PC-3 (cell line): Measurements from ENCODE around the gene DDX42. TPM values are rescaled to one million over a fixed set of nuclear protein-coding genes. Genes with fewer than 3 reads are reported as not detected.
"Not testable (repeated sequence)": the region's sequence is repeated elsewhere in the genome, so short reads cannot be mapped to it uniquely, and the experiment has no call there.

Source experiments
- ATAC-seq: fragments of 200-7000 bp; cut with Tn5 transposase; 2 replicates; pipeline ENCODE4 v1.9.1; 2020; ENCODE audit warnings: mild to moderate bottlenecking, moderate library complexity
- BruUV-seq: library from RNA; stranded (reverse); fragments of 400-500 nt; replicated peaks from 2 replicates; lab custom pipeline; 2021; lab: Mats Ljungman, UMichigan
- CTCF ChIA-PET: fragments of 300-600 bp; sonication (Branson Sonifier 250); formaldehyde crosslinking; loops from one replicate; lab custom pipeline; 2022; ENCODE audit warnings: antibody characterized with exemption; lab: Charles Lee
- POLR2A ChIA-PET: fragments of 300-600 bp; sonication (Branson Sonifier 250); formaldehyde crosslinking; loops from one replicate; lab custom pipeline; 2022; ENCODE audit warnings: antibody characterized with exemption; ENCODE audit not compliant: unreplicated experiment; lab: Charles Lee
- DNase-seq: peaks from one replicate; pipeline ENCODE4 v3.0.0-alpha.2; 2015
- H2AFZ ChIP-seq: fragments of 300-600 bp; sonication (generic); 2 replicates; pipeline ENCODE4 v1.6.0; 2016; ENCODE audit warnings: antibody characterized with exemption, low read length
- H3F3A ChIP-seq: fragments of 300-600 bp; sonication (generic); one replicate; pipeline ENCODE4 v1.6.0; 2017; ENCODE audit warnings: antibody characterized with exemption, low read length, control low read depth, mild to moderate bottlenecking; ENCODE audit not compliant: unreplicated experiment
- H3K27ac ChIP-seq: fragments of 300-600 bp; sonication (generic); 2 replicates; pipeline ENCODE4 v1.5.1; 2016; ENCODE audit warnings: mild to moderate bottlenecking, low read length
- H3K27me3 ChIP-seq: fragments of 300-600 bp; sonication (generic); 2 replicates; pipeline ENCODE4 v1.6.1; 2016; ENCODE audit warnings: low read length, mixed read lengths
- H3K36me3 ChIP-seq: fragments of 300-600 bp; sonication (generic); 2 replicates; pipeline ENCODE4 v1.6.1; 2016; ENCODE audit warnings: low read depth, mixed run types, low read length, mixed read lengths
- H3K4me1 ChIP-seq: fragments of 300-600 bp; sonication (generic); 2 replicates; pipeline ENCODE4 v1.5.1; 2016; ENCODE audit warnings: low read length; ENCODE audit not compliant: insufficient read depth
- H3K4me2 ChIP-seq: fragments of 300-600 bp; sonication (generic); 2 replicates; pipeline ENCODE4 v1.6.0; 2016; ENCODE audit warnings: low read length
- H3K4me3 ChIP-seq: fragments of 300-600 bp; sonication (generic); 2 replicates; pipeline ENCODE4 v1.5.1; 2016; ENCODE audit warnings: mild to moderate bottlenecking, low read length, mixed read lengths
- H3K79me2 ChIP-seq: fragments of 300-600 bp; sonication (generic); 2 replicates; pipeline ENCODE4 v1.6.1; 2017; ENCODE audit warnings: low read length, mixed read lengths
- H3K9ac ChIP-seq: fragments of 300-600 bp; sonication (generic); 2 replicates; pipeline ENCODE4 v1.6.0; 2016; ENCODE audit warnings: mild to moderate bottlenecking, low read length
- H3K9me2 ChIP-seq: fragments of 300-600 bp; sonication (generic); replicated peaks from 2 replicates; pipeline ENCODE4 v1.6.1; 2016; ENCODE audit warnings: mixed run types, low read length, mixed read lengths
- H3K9me3 ChIP-seq: fragments of 300-600 bp; sonication (generic); 2 replicates; pipeline ENCODE4 v1.6.1; 2016; ENCODE audit warnings: low read length, mixed read lengths
- H4K20me1 ChIP-seq: fragments of 300-600 bp; sonication (generic); 2 replicates; pipeline ENCODE4 v1.6.1; 2016; ENCODE audit warnings: low read length, mixed read lengths
- CTCF ChIP-seq: fragments of 300-600 bp; sonication (generic); conservative IDR thresholded peaks from 2 replicates; pipeline ENCODE4 v1.5.1; 2017; ENCODE audit warnings: antibody characterized with exemption, low read depth, mild to moderate bottlenecking, low read length
- EZH2 ChIP-seq: fragments of 300-600 bp; sonication (generic); IDR thresholded peaks from one replicate; pipeline ENCODE4 v1.6.1; 2017; ENCODE audit warnings: antibody characterized with exemption, mild to moderate bottlenecking, low read length; ENCODE audit not compliant: unreplicated experiment
- EZH2phosphoT487 ChIP-seq: fragments of 300-600 bp; sonication (generic); IDR thresholded peaks from 2 replicates; pipeline ENCODE4 v1.6.1; 2018; ENCODE audit warnings: mild to moderate bottlenecking, antibody characterized with exemption, low read length, borderline replicate concordance
- intact Hi-C: fragments of 100-400 bp; cut with micrococcal nuclease; formaldehyde crosslinking; loops from 2 replicates; pipeline ENCODE4 v1.9.0; 2023
- total RNA-seq: library from RNA; depleted of rRNA; stranded (reverse); fragments of >200 nt; gene quantifications from 2 replicates; pipeline ENCODE4 v1.2.3, GENCODE V29; 2014

DDX42 gene
- total RNA-seq, 1 experiment from 2014 or later, result 72.4 TPM

- ATAC-seq (no peak), DNase-seq (no peak)
- Histone ChIP-seq H3K9ac (no peak overlapping the region), H3K79me2 (no peaks in the 10 kb centered on the region), H3K9me2 (no peaks in the 10 kb centered on the region), H3K4me3 (no peak overlapping the region), H4K20me1 (no peaks in the 10 kb centered on the region), H3K9me3 (no peaks in the 10 kb centered on the region), H3K4me1 (no peaks in the 10 kb centered on the region), H3K4me2 (no peak overlapping the region), H3K36me3 (no peaks in the 10 kb centered on the region), H3K27me3 (peaks cover 6% of the 10 kb centered on the region; the same call in 1 of the 2 replicates), H3F3A (no peaks in the 10 kb centered on the region), H2AFZ (no peak overlapping the region), H3K27ac (no peak overlapping the region)
- intact Hi-C loops, result no loop called here
- no TSS peak for BruUV-seq
- POLR2A ChIA-PET, result no interaction called here
- TF ChIP-seq EZH2phosphoT487, result no peak
- TF ChIP-seq EZH2, result no peak
- TF ChIP-seq CTCF, result no peak
- CTCF ChIA-PET, result no interaction called here
Observed at GRCh38 chr17:63855185-63855584, 81.2 kb downstream of the DDX42 start.

- H3K79me2 ChIP-seq, H3F3A ChIP-seq, H2AFZ ChIP-seq, H3K9me3 ChIP-seq, H3K9me2 ChIP-seq, H3K9ac ChIP-seq, H3K27me3 ChIP-seq, H3K36me3 ChIP-seq, intact Hi-C loops, H3K4me1 ChIP-seq, H4K20me1 ChIP-seq, BruUV-seq, H3K4me2 ChIP-seq, POLR2A ChIA-PET, H3K27ac ChIP-seq, ATAC-seq, DNase-seq, H3K4me3 ChIP-seq: not testable (repeated sequence)
- CTCF ChIA-PET, result interaction anchor here (0.7 kb wide), 1 partner anchor 8 kb away, joined by 4 read pairs; no protein-coding TSS in a partner anchor
Observed at GRCh38 chr17:63856425-63856824, 82.5 kb downstream of the DDX42 start.

GRCh38 chr17:63859257-63859656 is 85.3 kb downstream of the DDX42 start:
- H3K27ac ChIP-seq, result no peak overlapping the region
- intact Hi-C loops, result no loop called here
- no peaks in the 10 kb centered on the region for H3K9me2 ChIP-seq
- H3K36me3 ChIP-seq, result no peaks in the 10 kb centered on the region
- DNase-seq, result peak; percentile 18
- H3K4me3 ChIP-seq, result no peak overlapping the region
- POLR2A ChIA-PET, result no interaction called here
- no peak for TF ChIP-seq EZH2
- TF ChIP-seq EZH2phosphoT487, result no peak
- TF ChIP-seq CTCF, result no peak
- H2AFZ ChIP-seq, result no peak overlapping the region
- H3K4me2 ChIP-seq, result no peak overlapping the region
- H3K9me3 ChIP-seq, result no peaks in the 10 kb centered on the region
- H3F3A ChIP-seq, result no peaks in the 10 kb centered on the region
- CTCF ChIA-PET, result interaction anchor here (0.8 kb wide), 1 partner anchor 10 kb away, joined by 7 read pairs; no protein-coding TSS in a partner anchor
- H3K27me3 ChIP-seq, result peaks cover 8% of the 10 kb centered on the region; the same call in 1 of the 2 replicates
- H3K9ac ChIP-seq, result no peak overlapping the region
- peak; percentile 42; the same call in 1 of the 2 replicates for ATAC-seq
- H3K79me2 ChIP-seq, result no peaks in the 10 kb centered on the region
- H3K4me1 ChIP-seq, result no peaks in the 10 kb centered on the region
- H4K20me1 ChIP-seq, result no peaks in the 10 kb centered on the region
- no TSS peak for BruUV-seq

GRCh38 chr17:63866625-63867024 is 92.7 kb downstream of the DDX42 start:
- H3K4me3 ChIP-seq, H3K4me2 ChIP-seq, H3K9me2 ChIP-seq, H3K9me3 ChIP-seq, H3F3A ChIP-seq, H3K4me1 ChIP-seq, H4K20me1 ChIP-seq, H3K9ac ChIP-seq, H3K27me3 ChIP-seq, BruUV-seq, H3K79me2 ChIP-seq, POLR2A ChIA-PET, H2AFZ ChIP-seq, H3K36me3 ChIP-seq, intact Hi-C loops, H3K27ac ChIP-seq, DNase-seq: not testable (repeated sequence)
- CTCF ChIA-PET, result interaction anchor here (0.6 to 1.3 kb wide), 6 partner anchors 14 to 811 kb away, joined by 3 to 9 read pairs (median 4); no protein-coding TSS in a partner anchor
- peak; percentile 73 for ATAC-seq
